Measurements from ENCODE around the gene SMAD7. TPM values are rescaled to one million over a fixed set of nuclear protein-coding genes. Genes with fewer than 3 reads are reported as not detected.
A peak's percentile ranks its signal among the peaks of the same experiment; 100 is the strongest.

SMAD7 gene
- total RNA-seq, 1 donor from 2014 or later = 53.6 TPM

GRCh38 chr18:48952287-48953103, 1.7 kb upstream of the SMAD7 start:
- no peak for TF ChIP-seq CTCF (IDR thresholded peaks at IDR 0.05)
- H3K9me3 Mint-ChIP-seq (ENCODE audit: unreplicated experiment) = no peaks in the 10 kb centered on the region
- H3K27me3 Mint-ChIP-seq (ENCODE audit: unreplicated experiment) = no peaks in the 10 kb centered on the region
- peaks cover 18% of the 10 kb centered on the region for H3K36me3 Mint-ChIP-seq (ENCODE audit: unreplicated experiment)
- H3K4me1 Mint-ChIP-seq (ENCODE audit: unreplicated experiment) = peaks cover 34% of the 10 kb centered on the region
- peak; percentile 94 for DNase-seq (ENCODE audit: extremely low spot score, unreplicated experiment)
- H3K27ac Mint-ChIP-seq (ENCODE audit: unreplicated experiment) = peak overlapping the region; percentile 99
- H3K4me3 Mint-ChIP-seq (ENCODE audit: unreplicated experiment) = peak overlapping the region; percentile 91

- no peaks in the 10 kb centered on the region for H3K27me3 Mint-ChIP-seq (ENCODE audit: unreplicated experiment)
- peak overlapping the region; percentile 99 for H3K27ac Mint-ChIP-seq (ENCODE audit: unreplicated experiment)
- peaks cover 40% of the 10 kb centered on the region for H3K4me1 Mint-ChIP-seq (ENCODE audit: unreplicated experiment)
- TF ChIP-seq CTCF (IDR thresholded peaks at IDR 0.05) = peak; percentile 42
- DNase-seq (ENCODE audit: extremely low spot score, unreplicated experiment) = peak; percentile 94
- H3K9me3 Mint-ChIP-seq (ENCODE audit: unreplicated experiment) = no peaks in the 10 kb centered on the region
- H3K4me3 Mint-ChIP-seq (ENCODE audit: unreplicated experiment) = peak overlapping the region; percentile 91
- H3K36me3 Mint-ChIP-seq (ENCODE audit: unreplicated experiment) = peaks cover 23% of the 10 kb centered on the region
Observed at GRCh38 chr18:48951448-48952286, 902 bp upstream of the SMAD7 start.

GRCh38 chr18:48949606-48950535, 894 bp downstream of the SMAD7 start:
- Mint-ChIP-seq H3K27ac (ENCODE audit: unreplicated experiment) (peak overlapping the region; percentile 94), H3K9me3 (ENCODE audit: unreplicated experiment) (no peaks in the 10 kb centered on the region)

GRCh38 chr18:48949050-48949605, 1.6 kb downstream of the SMAD7 start:
- DNase-seq (ENCODE audit: extremely low spot score, unreplicated experiment) = no peak
- peaks cover 46% of the 10 kb centered on the region for H3K4me1 Mint-ChIP-seq (ENCODE audit: unreplicated experiment)
- H3K27ac Mint-ChIP-seq (ENCODE audit: unreplicated experiment) = peak overlapping the region; percentile 94
- H3K9me3 Mint-ChIP-seq (ENCODE audit: unreplicated experiment) = no peaks in the 10 kb centered on the region
- peaks cover 44% of the 10 kb centered on the region for H3K36me3 Mint-ChIP-seq (ENCODE audit: unreplicated experiment)
- H3K27me3 Mint-ChIP-seq (ENCODE audit: unreplicated experiment) = no peaks in the 10 kb centered on the region
- no peak for TF ChIP-seq CTCF (IDR thresholded peaks at IDR 0.05)
- H3K4me3 Mint-ChIP-seq (ENCODE audit: unreplicated experiment) = peak overlapping the region; percentile 98

More at GRCh38 chr18:48949606-48950535, 894 bp downstream of the SMAD7 start:
- H3K4me1 Mint-ChIP-seq (ENCODE audit: unreplicated experiment) = peaks cover 41% of the 10 kb centered on the region
- peak; percentile 21 for TF ChIP-seq CTCF (IDR thresholded peaks at IDR 0.05)
- peaks cover 38% of the 10 kb centered on the region for H3K36me3 Mint-ChIP-seq (ENCODE audit: unreplicated experiment)
- peak overlapping the region; percentile 98 for H3K4me3 Mint-ChIP-seq (ENCODE audit: unreplicated experiment)
- DNase-seq (ENCODE audit: extremely low spot score, unreplicated experiment) = no peak
- H3K27me3 Mint-ChIP-seq (ENCODE audit: unreplicated experiment) = no peaks in the 10 kb centered on the region
